ENCODE measurements around the gene MAEA.
"Not testable (repeated sequence)": the region's sequence is repeated elsewhere in the genome, so short reads cannot be mapped to it uniquely, and the experiment has no call there.

Gene MAEA

GRCh38 chr4:1285151-1285789 is 4.4 kb upstream of the MAEA start:
- FAIRE-seq, result no peak

GRCh38 chr4:1285790-1286553 is 3.7 kb upstream of the MAEA start:
- no peak for FAIRE-seq

- FAIRE-seq, result no peak
These were observed 905 bp upstream of the MAEA start for GRCh38 chr4:1288786-1289185.

GRCh38 chr4:1290165-1290977 is 680 bp downstream of the MAEA start:
- FAIRE-seq, result no peak

GRCh38 chr4:1291091-1291490 is 1.4 kb downstream of the MAEA start:
- FAIRE-seq, result no peak

- FAIRE-seq, result no peak
These were observed 2.5 kb downstream of the MAEA start for GRCh38 chr4:1291996-1292702.

- FAIRE-seq, result not testable (repeated sequence)
These were observed 3.0 kb downstream of the MAEA start for GRCh38 chr4:1292703-1293011.

- FAIRE-seq, result no peak
These were observed 3.8 kb downstream of the MAEA start for GRCh38 chr4:1293531-1293941.

- FAIRE-seq, result no peak
These were observed 4.3 kb downstream of the MAEA start for GRCh38 chr4:1293991-1294390.

GRCh38 chr4:1294424-1294823 is 4.7 kb downstream of the MAEA start:
- FAIRE-seq, result no peak

GRCh38 chr4:1294891-1295290 is 5.2 kb downstream of the MAEA start:
- FAIRE-seq, result no peak

GRCh38 chr4:1295405-1296055 is 5.8 kb downstream of the MAEA start:
- FAIRE-seq, result no peak

GRCh38 chr4:1296324-1297022 is 6.8 kb downstream of the MAEA start:
- no peak for FAIRE-seq

GRCh38 chr4:1297023-1297395 is 7.3 kb downstream of the MAEA start:
- FAIRE-seq, result no peak

- FAIRE-seq, result no peak
These were observed 8.0 kb downstream of the MAEA start for GRCh38 chr4:1297456-1298325.

- FAIRE-seq, result no peak
These were observed 8.8 kb downstream of the MAEA start for GRCh38 chr4:1298461-1298860.

GRCh38 chr4:1299301-1299860 is 9.7 kb downstream of the MAEA start:
- no peak for FAIRE-seq

- no peak for FAIRE-seq
These were observed 11.1 kb downstream of the MAEA start for GRCh38 chr4:1300466-1301455.

GRCh38 chr4:1302159-1302558 is 12.5 kb downstream of the MAEA start:
- no peak for FAIRE-seq

All from TTC549 (cell line).